Immature natural killer cell (primary cell): ENCODE results near the gene PRR7. TPM values are rescaled to one million over a fixed set of nuclear protein-coding genes. Genes with fewer than 3 reads are reported as not detected.

Source experiments
- DNase-seq, 3 donors: peaks; one replicate each; pipeline ENCODE4 v3.0.0; 2022; ENCODE audit warnings: mixed read lengths in 1 of 3
- H3K27ac Mint-ChIP-seq, 6 donors: one replicate each; pipeline ENCODE4 v1.8.0; 2020; ENCODE audit warnings: mixed read lengths in 6 of 6, mild to moderate bottlenecking in 5 of 6, inconsistent platforms in 4 of 6, moderate library complexity in 3 of 6
- H3K27me3 Mint-ChIP-seq, 3 donors: one replicate each; pipeline ENCODE4 v1.8.0; 2020 to 2021; ENCODE audit warnings: low read depth in 3 of 3, mild to moderate bottlenecking in 3 of 3, mixed read lengths in 3 of 3, moderate library complexity in 3 of 3, inconsistent platforms in 1 of 3
- H3K36me3 Mint-ChIP-seq, 3 donors: one replicate each; pipeline ENCODE4 v1.8.0; 2020; ENCODE audit warnings: mixed read lengths in 3 of 3, inconsistent platforms in 2 of 3, mild to moderate bottlenecking in 2 of 3
- H3K4me1 Mint-ChIP-seq, 2 donors: one replicate each; pipeline ENCODE4 v1.8.0; 2020; ENCODE audit warnings: inconsistent platforms in 2 of 2, mild to moderate bottlenecking in 2 of 2, mixed read lengths in 2 of 2, moderate library complexity in 1 of 2
- H3K4me3 Mint-ChIP-seq, 5 donors: one replicate each; pipeline ENCODE4 v1.8.0; 2020; ENCODE audit warnings: mild to moderate bottlenecking in 5 of 5, mixed read lengths in 5 of 5, inconsistent platforms in 3 of 5, moderate library complexity in 3 of 5
- H3K9me3 Mint-ChIP-seq, 6 donors: one replicate each; pipeline ENCODE4 v1.8.0; 2020; ENCODE audit warnings: mild to moderate bottlenecking in 6 of 6, mixed read lengths in 6 of 6, inconsistent platforms in 4 of 6, moderate library complexity in 3 of 6
- polyA plus RNA-seq, 3 donors: library from polyadenylated mRNA; unstranded; fragments of 300-500 nt; fragmentation: Illumina TruSeq; gene quantifications; one replicate each; pipeline ENCODE4 v1.2.3, GENCODE V29; 2021

PRR7 gene
- polyA plus RNA-seq, 3 donors from 2014 or later = 9.6 to 25.4 (median 17.5) TPM

DNA sequence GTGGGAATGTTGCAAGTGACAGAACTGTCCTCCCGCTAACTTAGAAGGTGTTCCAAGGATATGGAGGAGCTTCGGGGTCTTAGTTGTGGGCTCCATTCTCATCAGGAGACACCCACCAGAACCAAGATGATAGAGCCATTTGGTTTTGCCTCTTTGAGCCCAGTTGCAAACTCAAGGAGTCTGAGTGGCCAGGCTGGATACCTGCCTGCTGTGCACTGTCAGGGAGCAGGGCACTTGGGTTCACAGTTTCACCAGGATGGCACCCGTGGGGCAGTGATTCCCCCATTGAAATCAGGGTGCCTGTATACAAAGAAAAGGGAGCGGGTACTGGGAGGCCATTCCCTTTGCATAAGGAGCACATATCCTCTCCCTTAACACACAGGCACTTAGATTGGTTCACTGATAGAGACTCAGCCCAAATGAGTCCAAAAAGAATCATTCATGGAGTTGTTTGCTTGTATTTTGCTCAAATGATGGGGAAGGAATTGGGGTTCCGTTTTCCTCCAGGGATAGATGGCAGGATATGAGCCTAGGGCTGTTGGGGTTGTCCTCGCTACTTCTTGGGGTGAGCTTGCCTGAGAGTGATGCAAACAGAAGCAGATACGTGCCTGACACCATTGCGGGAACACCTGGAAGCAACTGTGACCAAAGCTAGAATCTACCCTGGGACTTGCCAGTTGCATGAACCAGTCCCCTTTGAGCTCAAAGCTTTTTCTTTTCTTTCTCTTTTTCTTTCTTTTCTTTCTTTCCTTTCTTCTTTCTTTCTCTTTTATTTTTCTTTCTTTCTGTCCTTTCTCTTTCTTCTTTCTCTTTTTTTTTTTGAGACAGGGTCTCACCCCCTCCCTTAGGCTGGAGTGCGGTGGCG, 1.3 kb upstream of the PRR7 start:
- DNase-seq = no peak
- Mint-ChIP-seq H3K27ac (peak overlapping the region; percentile 84 to 97 (median 91)), H3K27me3 (peaks cover 14 to 23% (median 16%) of the 10 kb centered on the region in 3 donors), H3K4me3 (peak overlapping the region; percentile 75 to 88 (median 85)), H3K4me1 (peaks cover 36 to 42% of the 10 kb centered on the region in 2 donors), H3K36me3 (peaks cover 0 to 8% (median 0%) of the 10 kb centered on the region in 3 donors), H3K9me3 (no peaks in the 10 kb centered on the region)

DNA sequence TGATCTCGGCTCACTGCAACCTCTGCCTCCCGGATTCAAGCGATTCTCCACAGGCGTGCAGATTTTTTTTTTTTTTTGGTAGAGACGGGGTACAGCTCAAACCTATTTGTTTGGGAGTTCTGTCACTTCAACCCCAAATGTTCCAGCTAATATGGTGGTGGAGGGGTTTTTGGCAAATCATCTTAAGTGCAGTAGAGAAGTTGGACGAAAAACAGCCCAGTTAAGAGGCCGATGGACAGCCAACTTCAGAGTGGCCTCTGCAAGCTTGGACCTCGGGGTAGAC, 756 bp upstream of the PRR7 start:
- peaks cover 0 to 5% (median 0%) of the 10 kb centered on the region in 3 donors for H3K36me3 Mint-ChIP-seq
- H3K27me3 Mint-ChIP-seq = peaks cover 14 to 23% (median 16%) of the 10 kb centered on the region in 3 donors
- peak overlapping the region; percentile 75 to 88 (median 85) for H3K4me3 Mint-ChIP-seq
- no peaks in the 10 kb centered on the region for H3K9me3 Mint-ChIP-seq
- no peak for DNase-seq
- H3K4me1 Mint-ChIP-seq = peaks cover 35 to 42% of the 10 kb centered on the region in 2 donors
- H3K27ac Mint-ChIP-seq = peak overlapping the region; percentile 84 to 97 (median 91)

DNA sequence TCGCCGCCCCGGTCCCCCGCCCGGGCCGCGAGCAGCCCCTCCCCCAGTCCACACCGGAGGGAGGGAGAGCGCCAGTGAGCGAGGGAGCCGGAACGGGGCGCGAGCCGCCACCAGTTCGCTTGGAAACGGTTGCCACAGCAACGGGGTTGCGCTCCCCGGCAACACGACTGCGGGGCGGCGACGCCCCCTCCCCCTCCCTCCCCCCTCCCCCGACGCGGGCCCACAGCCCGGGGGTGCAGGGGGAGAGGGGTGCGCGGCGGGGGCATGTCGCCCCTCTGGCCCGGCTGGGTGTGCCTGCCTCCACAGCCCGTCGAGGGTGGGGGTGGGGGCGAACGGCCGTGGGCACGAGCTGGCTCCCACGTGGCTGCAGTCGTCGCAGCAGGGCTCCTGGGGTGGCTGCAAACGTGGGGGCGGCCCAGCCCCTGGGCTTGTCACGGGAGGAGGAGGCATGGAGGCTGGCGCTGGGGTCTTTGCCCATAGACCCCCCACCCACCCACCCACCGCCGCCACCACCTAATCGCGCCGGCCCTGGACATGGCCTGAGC, 524 bp downstream of the PRR7 start:
- Mint-ChIP-seq H3K9me3 (no peaks in the 10 kb centered on the region), H3K4me1 (peaks cover 39 to 42% of the 10 kb centered on the region in 2 donors), H3K27ac (peak overlapping the region in 1 of 6 donors; percentile 82), H3K4me3 (peak overlapping the region in 3 of 5 donors; percentile 42 to 57 (median 48)), H3K27me3 (peaks cover 19 to 28% (median 19%) of the 10 kb centered on the region in 3 donors), H3K36me3 (peaks cover 0 to 5% (median 0%) of the 10 kb centered on the region in 3 donors)
- peak; percentile 73 to 81 (median 79) for DNase-seq

DNA sequence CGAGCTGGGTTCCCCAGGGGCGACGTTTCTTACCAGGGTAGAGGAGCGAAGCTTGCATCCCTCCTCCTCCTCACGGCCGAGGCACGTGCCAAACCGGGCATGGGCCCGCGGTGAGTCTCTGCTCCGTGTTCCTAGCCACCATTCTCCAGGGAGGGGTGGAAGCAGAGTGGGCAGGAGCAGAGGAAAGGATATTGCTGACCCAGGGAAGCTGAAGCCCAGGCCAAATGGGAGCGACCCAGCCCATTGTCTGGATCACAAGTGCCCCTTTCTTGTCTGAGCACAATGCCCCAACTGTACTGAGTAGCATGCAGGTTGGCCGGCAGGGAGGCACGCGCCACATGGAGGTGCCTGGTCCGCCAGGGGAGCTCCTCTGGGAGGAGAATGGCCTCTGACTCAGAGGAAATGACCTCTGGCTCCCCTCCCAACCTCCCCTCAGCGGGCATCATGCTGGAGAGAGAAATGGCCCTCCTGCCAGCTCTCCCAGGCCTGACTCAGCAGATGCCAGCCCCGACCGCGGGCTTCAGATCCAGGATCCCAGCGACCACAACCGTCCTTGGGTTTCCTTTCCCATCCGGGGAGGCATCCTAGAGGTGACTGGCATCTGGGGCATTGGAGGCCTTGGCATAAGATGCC, 1.1 kb downstream of the PRR7 start:
- H3K36me3 Mint-ChIP-seq = no peaks in the 10 kb centered on the region
- peak overlapping the region; percentile 48 to 86 (median 63) for H3K4me3 Mint-ChIP-seq
- peaks cover 21 to 30% (median 21%) of the 10 kb centered on the region in 3 donors for H3K27me3 Mint-ChIP-seq
- no peaks in the 10 kb centered on the region for H3K9me3 Mint-ChIP-seq
- H3K27ac Mint-ChIP-seq = peak overlapping the region in 4 of 6 donors; percentile 36 to 82 (median 62)
- peaks cover 39 to 40% of the 10 kb centered on the region in 2 donors for H3K4me1 Mint-ChIP-seq
- DNase-seq = peak in 2 of 3 donors; percentile 32 to 33

DNA sequence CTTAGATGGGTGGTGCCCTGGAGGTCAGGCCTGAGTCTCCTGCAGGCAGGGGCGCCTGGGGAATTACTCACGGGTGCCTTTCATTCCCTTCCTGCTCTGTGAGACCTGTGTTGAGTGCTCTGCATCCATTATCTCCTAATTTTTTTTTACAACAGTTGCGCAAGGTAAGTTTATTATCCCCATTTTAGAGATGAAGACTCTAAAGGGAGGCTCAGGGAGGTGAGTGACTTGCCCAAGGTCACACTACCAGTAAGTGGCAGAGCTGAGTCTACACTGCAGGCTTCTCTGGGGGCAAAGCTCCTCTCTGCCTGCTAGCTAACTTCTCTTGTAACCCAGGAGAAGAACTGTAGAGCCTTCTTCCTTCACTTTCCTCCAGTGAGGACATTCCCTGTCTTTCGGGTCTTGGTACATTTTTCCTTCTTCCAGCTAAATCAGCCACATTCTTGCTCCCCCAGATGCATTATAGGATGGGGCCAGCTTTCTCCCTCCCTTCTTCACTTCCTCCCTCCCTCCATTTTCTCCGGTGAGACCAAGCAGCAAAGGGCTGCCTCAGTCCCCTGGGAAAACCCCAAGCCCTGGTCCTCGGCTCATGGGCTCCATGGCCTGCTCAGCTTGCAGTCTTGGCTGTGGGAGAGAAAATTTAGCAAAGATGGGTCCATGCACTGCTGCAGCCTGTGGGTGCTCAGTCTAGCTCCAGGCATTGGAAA, 1.8 kb downstream of the PRR7 start:
- peak overlapping the region in 4 of 6 donors; percentile 23 to 89 (median 66) for H3K27ac Mint-ChIP-seq
- peaks cover 42 to 47% of the 10 kb centered on the region in 2 donors for H3K4me1 Mint-ChIP-seq
- peak overlapping the region; percentile 41 to 86 (median 63) for H3K4me3 Mint-ChIP-seq
- H3K9me3 Mint-ChIP-seq = no peaks in the 10 kb centered on the region
- peaks cover 21 to 36% (median 26%) of the 10 kb centered on the region in 3 donors for H3K27me3 Mint-ChIP-seq
- no peaks in the 10 kb centered on the region for H3K36me3 Mint-ChIP-seq
- DNase-seq = no peak

DNA sequence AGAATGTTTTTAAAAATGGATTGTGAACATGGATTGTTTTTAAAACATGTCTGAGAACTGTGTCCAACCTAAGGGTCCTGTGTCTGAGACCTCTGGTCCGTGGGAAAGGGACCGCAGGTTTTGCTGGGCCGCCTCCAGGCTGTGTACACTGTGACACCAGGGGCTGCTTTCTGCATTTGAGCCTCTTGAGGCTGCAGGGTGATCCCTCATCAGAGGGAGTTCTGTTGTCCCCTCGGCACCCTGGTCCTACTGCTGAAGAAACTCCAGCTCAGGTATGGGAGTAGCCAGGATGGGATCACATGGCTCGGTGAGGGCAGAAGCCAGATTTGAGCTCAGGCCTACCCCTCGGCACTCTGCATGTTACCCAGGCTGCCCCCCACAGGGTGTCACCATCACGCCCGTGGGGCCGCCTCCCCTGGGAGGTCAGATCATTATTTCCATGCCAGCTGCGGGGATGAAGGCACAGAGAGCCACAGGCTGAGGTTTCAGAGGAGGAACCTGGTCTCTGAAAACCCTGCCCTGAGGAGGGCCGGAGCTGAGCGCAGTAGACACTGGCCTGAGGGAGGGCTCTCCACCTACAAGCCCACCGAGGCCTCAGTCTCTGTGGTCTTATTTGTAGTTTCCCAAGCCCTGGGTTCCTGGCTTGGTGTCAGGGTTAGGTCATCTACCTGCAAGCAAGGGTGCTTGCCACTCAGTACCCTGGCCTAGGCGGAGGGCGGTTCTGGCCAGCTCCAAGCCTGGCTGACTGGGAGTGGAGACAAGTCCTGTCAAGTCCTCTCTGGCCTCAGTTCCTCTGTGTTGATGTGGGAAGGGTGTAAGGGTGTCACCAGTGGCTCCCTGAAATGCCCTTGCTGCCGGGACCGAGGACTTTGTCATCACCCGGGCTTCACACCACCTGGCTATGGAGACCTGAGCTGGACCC, 2.8 kb downstream of the PRR7 start:
- Mint-ChIP-seq H3K36me3 (no peaks in the 10 kb centered on the region), H3K4me3 (peak overlapping the region in 1 of 5 donors; percentile 9), H3K27me3 (peaks cover 25 to 44% (median 36%) of the 10 kb centered on the region in 3 donors), H3K9me3 (no peaks in the 10 kb centered on the region), H3K4me1 (peaks cover 40 to 52% of the 10 kb centered on the region in 2 donors), H3K27ac (peak overlapping the region in 1 of 6 donors; percentile 70)
- DNase-seq = no peak

DNA sequence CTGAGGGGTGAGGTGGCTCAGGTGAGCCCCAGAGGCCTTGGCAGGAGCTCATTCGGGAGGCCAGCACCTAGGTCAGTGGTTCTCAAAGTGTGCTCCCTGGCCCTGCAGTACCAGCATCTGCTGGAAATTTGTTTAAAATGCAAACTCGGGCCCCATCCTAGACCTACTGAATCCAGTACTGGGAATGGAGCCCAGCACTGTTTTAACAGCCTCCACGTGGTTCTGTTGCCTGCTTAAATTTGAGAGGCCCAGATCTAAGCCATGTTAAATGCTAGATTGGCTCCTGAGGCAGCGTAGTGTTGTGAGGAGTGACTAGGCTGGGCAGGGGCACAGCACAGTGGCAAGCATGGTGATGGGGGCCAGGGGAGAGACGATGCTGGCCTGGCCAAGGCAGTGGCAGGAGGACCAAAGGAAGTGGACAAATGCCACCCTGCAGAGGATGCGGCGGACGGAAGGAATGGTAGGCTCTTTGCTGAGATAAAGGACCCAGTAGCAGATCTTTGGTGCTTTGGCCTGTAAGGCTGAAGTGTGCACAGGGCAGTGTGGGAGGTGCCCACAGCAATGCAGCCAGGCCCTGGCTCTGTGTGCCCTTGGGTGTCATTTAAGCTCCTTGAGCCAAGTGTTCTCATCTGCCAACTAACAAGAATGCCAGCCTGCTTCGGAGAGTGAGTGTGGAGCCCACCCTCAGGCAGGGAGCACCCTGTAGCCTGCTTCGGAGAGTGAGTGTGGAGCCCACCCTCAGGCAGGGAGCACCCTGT, 4.2 kb downstream of the PRR7 start:
- H3K4me3 Mint-ChIP-seq = no peak overlapping the region

DNA sequence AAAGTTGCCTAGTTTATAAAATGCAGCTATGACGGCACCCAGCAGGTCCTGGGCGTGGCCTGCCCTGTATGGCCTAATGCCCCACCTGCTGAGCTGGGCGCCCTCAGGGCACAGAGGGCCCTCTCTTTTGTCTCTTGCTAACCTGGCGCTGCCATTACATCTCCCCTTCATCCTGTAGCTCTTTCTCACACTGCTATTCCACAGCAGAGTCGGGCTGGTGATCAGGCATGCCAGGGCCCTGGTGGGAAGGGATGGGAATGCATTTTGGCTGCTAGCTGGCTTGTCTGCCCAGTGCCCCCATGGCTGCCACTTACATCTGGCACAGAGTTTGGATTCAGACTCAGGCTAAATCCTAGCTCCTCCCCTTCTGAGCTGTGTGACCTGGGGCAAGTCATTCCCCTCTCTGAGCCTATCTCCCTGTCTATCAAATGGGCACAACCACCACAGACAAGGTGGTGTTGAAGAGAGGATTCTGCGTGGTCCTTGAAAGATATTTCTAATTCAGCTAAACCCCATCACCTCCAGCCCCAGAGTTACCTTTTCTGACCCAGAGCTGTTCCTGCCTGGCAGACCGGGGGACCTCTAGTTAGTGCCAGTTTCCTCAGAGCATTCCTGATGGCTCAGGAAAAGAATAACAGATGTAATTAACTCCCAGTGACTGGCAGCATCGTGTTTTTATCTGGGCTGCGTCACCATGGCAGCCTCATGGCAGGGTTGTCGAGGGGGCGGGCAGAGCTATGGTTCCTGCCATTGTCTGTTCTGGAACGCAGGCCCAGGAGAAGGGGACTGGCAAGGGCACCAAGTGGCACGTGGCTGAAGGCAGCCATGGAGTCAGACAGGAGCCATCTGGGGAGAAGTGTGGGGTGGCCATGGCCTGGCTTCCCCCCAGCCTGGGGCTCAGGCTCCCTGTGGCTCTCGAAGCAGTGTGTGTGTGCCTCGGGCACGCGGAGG, 6.3 kb downstream of the PRR7 start:
- no peak for DNase-seq
- H3K4me3 Mint-ChIP-seq = peak overlapping the region in 3 of 5 donors; percentile 10 to 52 (median 27)
- H3K36me3 Mint-ChIP-seq = no peaks in the 10 kb centered on the region
- peaks cover 16 to 39% (median 26%) of the 10 kb centered on the region in 3 donors for H3K27me3 Mint-ChIP-seq
- peaks cover 24 to 37% of the 10 kb centered on the region in 2 donors for H3K4me1 Mint-ChIP-seq
- peak overlapping the region in 3 of 6 donors; percentile 3 to 88 (median 36) for H3K27ac Mint-ChIP-seq
- H3K9me3 Mint-ChIP-seq = no peaks in the 10 kb centered on the region

More for the DNA sequence above, 4.2 kb downstream of the PRR7 start:
- Mint-ChIP-seq H3K27ac (peak overlapping the region in 1 of 6 donors; percentile 28), H3K27me3 (peaks cover 23 to 38% (median 31%) of the 10 kb centered on the region in 3 donors), H3K36me3 (no peaks in the 10 kb centered on the region), H3K4me1 (peaks cover 27 to 38% of the 10 kb centered on the region in 2 donors), H3K9me3 (no peaks in the 10 kb centered on the region)
- no peak for DNase-seq

DNA sequence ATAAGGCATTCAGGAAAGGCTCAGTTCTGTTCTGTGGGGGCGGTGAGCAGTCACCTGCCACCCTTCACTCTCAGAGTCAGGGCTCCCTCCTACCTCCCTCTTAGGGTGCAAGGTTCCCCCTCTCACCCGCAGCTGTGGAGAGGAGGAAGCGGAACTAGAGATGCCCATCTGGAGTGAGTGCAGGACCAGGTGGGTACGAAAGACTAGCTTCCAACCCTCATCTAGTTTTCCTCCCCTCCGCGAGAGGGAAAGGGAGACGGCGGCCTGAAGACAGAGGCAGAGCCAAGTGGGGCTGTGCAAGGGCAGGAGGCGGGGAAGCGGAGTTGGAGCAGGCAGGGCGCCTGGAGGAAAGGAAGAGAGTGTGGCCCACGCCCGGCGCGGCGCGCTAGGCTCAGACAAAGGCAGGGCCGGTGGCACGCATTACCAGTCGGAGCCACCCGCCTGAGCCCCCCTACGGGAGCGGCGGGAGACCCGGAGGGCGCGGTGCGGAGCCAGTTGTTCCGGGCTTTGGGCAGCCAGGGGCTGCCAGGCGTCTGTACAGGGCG, 7.3 kb downstream of the PRR7 start:
- peaks cover 9 to 33% (median 23%) of the 10 kb centered on the region in 3 donors for H3K27me3 Mint-ChIP-seq
- peaks cover 17 to 28% of the 10 kb centered on the region in 2 donors for H3K4me1 Mint-ChIP-seq
- H3K27ac Mint-ChIP-seq = peak overlapping the region; percentile 57 to 90 (median 84)
- H3K9me3 Mint-ChIP-seq = no peaks in the 10 kb centered on the region
- H3K4me3 Mint-ChIP-seq = peak overlapping the region; percentile 67 to 76 (median 71)
- H3K36me3 Mint-ChIP-seq = no peaks in the 10 kb centered on the region
- no peak for DNase-seq

DNA sequence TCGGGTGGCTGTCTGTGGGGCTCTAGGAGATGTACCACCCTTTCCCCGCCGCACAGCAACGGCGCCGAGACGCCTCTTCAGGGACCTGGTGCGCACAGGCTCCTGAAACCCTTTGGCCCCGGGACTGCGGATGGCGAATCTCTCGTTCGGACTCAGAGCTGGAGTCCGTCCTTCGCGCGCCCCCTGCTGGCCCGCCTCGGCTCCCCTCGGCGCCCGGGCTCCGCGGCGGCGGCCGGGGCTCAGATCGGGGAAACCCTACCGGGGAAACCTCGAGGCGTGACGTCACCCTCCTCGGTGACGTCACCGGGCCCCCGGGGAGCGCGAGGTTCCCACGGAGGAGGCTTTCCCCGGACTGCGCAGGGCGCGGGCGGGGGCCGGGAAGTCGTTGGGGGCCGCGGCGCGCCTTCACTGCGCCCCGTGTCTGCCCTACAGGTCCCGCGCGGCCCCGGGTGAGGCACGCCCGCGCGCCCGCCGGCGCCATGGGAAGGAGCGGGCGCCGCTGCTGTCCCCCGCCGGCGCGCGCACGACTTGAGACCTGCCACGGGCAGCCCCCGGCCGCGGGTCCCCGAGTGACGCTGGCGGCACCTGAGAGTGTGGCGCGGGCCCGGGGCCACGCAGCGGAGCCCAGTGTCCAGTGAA, 7.9 kb downstream of the PRR7 start:
- no peaks in the 10 kb centered on the region for H3K9me3 Mint-ChIP-seq
- DNase-seq = peak; percentile 94 to 95 (median 94)
- no peaks in the 10 kb centered on the region for H3K36me3 Mint-ChIP-seq
- H3K27me3 Mint-ChIP-seq = peaks cover 9 to 33% (median 23%) of the 10 kb centered on the region in 3 donors
- H3K4me1 Mint-ChIP-seq = peaks cover 17 to 28% of the 10 kb centered on the region in 2 donors
- H3K4me3 Mint-ChIP-seq = peak overlapping the region; percentile 70 to 86 (median 75)
- H3K27ac Mint-ChIP-seq = peak overlapping the region in 3 of 6 donors; percentile 55 to 95 (median 90)
